HG02610 (cell line): ENCODE measurements around the gene CCDC57.

Source experiments
- ATAC-seq: cut with Tn5 transposase; IDR thresholded peaks from one replicate; pipeline ENCODE4 v1.9.1; 2021; ENCODE audit warnings: mild to moderate bottlenecking, moderate library complexity; ENCODE audit not compliant: unreplicated experiment

The CCDC57 gene

GRCh38 chr17:82236142-82236971 is 23.7 kb upstream of the CCDC57 start:
- ATAC-seq = no peak

GRCh38 chr17:82235775-82236141 is 23.1 kb upstream of the CCDC57 start:
- no peak for ATAC-seq

- no peak for ATAC-seq
These were observed 22.6 kb upstream of the CCDC57 start for GRCh38 chr17:82235056-82235774.

GRCh38 chr17:82234211-82235055 is 21.8 kb upstream of the CCDC57 start:
- ATAC-seq = no peak

GRCh38 chr17:82232876-82233785 is 20.5 kb upstream of the CCDC57 start:
- no peak for ATAC-seq

- no peak for ATAC-seq
These were observed 19.7 kb upstream of the CCDC57 start for GRCh38 chr17:82232322-82232820.

- peak; percentile 2 for ATAC-seq
These were observed 19.1 kb upstream of the CCDC57 start for GRCh38 chr17:82231562-82232321.

GRCh38 chr17:82231312-82231561 is 18.6 kb upstream of the CCDC57 start:
- ATAC-seq = no peak

GRCh38 chr17:82230609-82231311 is 18.1 kb upstream of the CCDC57 start:
- peak; percentile 31 for ATAC-seq

GRCh38 chr17:82229698-82230608 is 17.3 kb upstream of the CCDC57 start:
- ATAC-seq = no peak

- peak; percentile 36 for ATAC-seq
These were observed 16.4 kb upstream of the CCDC57 start, which contains the start of gene SLC16A3 for GRCh38 chr17:82228842-82229697. SLC16A3 (plus strand) TSS chr17:82229042; CDS start chr17:82236009, 6,967 bp downstream.

- ATAC-seq = no peak
These were observed 15.7 kb upstream of the CCDC57 start for GRCh38 chr17:82228278-82228841.

- ATAC-seq = no peak
These were observed 15.1 kb upstream of the CCDC57 start for GRCh38 chr17:82227629-82228277.

GRCh38 chr17:82226809-82227628 is 14.4 kb upstream of the CCDC57 start:
- ATAC-seq = no peak

GRCh38 chr17:82226146-82226808 is 13.6 kb upstream of the CCDC57 start:
- ATAC-seq = no peak
